HepG2 (cell line): Measurements from ENCODE around the gene C4orf54. TPM values are rescaled to one million over a fixed set of nuclear protein-coding genes. Genes with fewer than 3 reads are reported as not detected.

Experiments used
- POLR2G ChIP-seq: fragments of 200-400 bp; formaldehyde crosslinking; IDR thresholded peaks from 2 replicates; pipeline ENCODE4 v1.6.1; 2018; ENCODE audit warnings: mild to moderate bottlenecking, low read depth, low read length, moderate library complexity
- TAF1 ChIP-seq: sonication (generic); formaldehyde crosslinking; IDR thresholded peaks from 2 replicates; pipeline ENCODE4 v1.4.0; 2020; ENCODE audit warnings: missing genetic modification reagents
- TCF12 ChIP-seq, 2 experiments: fragments of 450-650 bp in 1 of 2; sonication (generic) in 1 of 2; formaldehyde crosslinking in 1 of 2; IDR thresholded peaks; 2 replicates each; pipeline versions ENCODE4 v1.6.1 to v1.8.0; 2017 to 2022; ENCODE audit warnings: antibody characterized with exemption in 1 of 2, mild to moderate bottlenecking in 1 of 2, missing genetic modification reagents in 1 of 2, moderate library complexity in 1 of 2
- ZNF496 ChIP-seq: sonication (generic); formaldehyde crosslinking; IDR thresholded peaks from 2 replicates; pipeline ENCODE4 v1.8.1; 2023; ENCODE audit warnings: mild to moderate bottlenecking, moderate library complexity, missing genetic modification reagents; ENCODE audit not compliant: insufficient replicate concordance
- ZSCAN29 ChIP-seq: sonication (generic); formaldehyde crosslinking; conservative IDR thresholded peaks from 2 replicates; pipeline ENCODE4 v1.4.0; 2020; ENCODE audit warnings: mild to moderate bottlenecking, missing genetic modification reagents
- polyA plus RNA-seq, 8 experiments: library from polyadenylated mRNA; depleted of rRNA in 3 of 8; stranded (reverse) in 7 of 8; unstranded in 1 of 8; fragments of >200 nt; fragmentation: Illumina TruSeq in 4 of 8; extraction: Trizol in 4 of 8; gene quantifications; 2 replicates each; pipeline versions ENCODE4 v1.2.1 to v1.2.3, GENCODE V29; 2011 to 2016; ENCODE audit warnings: low read depth in 4 of 8, missing spikeins in 1 of 8, mixed read lengths in 1 of 8; ENCODE audit not compliant: insufficient read depth in 1 of 8
- total RNA-seq, 5 experiments: library from RNA; depleted of rRNA; stranded (reverse); fragments of >200 nt; fragmentation: Illumina TruSeq; extraction: Trizol; gene quantifications; 2 replicates each; pipeline ENCODE4 v1.2.3, GENCODE V29; 2016; ENCODE audit warnings: low read depth in 1 of 5
- TF ChIP-seq, protein P1 (sequence below): sonication (generic); formaldehyde crosslinking; IDR thresholded peaks from 2 replicates; pipeline ENCODE4 v1.4.0; 2020; ENCODE audit warnings: mild to moderate bottlenecking, missing genetic modification reagents
- TF ChIP-seq, protein P2 (sequence below): sonication (generic); formaldehyde crosslinking; IDR thresholded peaks from 2 replicates; pipeline ENCODE4 v1.4.0; 2020; ENCODE audit warnings: missing genetic modification reagents, borderline replicate concordance

Gene C4orf54
- total and polyA plus RNA-seq, 2 of the 13 experiments (the other 11 are each of a cell fraction or from before 2014, with no cell fraction given) = not detected

DNA sequence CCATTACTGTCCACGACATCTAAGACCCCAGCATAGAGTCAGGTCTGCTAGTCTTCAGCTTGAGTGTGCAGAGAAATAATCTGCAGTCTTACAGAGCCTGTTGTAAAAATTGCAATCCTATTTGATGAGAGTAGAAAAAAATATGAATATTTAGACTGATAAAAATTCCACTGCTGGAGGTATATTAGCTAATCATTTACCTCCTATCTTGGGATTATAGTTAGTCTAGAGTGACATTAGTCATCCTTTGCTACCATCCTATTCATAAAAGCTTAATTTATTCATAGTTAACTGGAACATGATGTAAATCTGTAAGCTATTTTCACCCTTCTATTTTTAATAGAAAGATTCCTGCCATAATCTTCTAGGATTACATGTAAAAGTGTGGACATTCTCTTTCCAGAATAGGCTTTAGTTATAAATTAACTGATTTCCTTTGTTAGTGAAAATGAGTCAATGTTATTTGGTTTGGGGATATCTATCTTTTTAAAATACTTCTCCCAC lies 26.7 kb downstream of the C4orf54 start (continued):
- TF ChIP-seq, protein P1, sequence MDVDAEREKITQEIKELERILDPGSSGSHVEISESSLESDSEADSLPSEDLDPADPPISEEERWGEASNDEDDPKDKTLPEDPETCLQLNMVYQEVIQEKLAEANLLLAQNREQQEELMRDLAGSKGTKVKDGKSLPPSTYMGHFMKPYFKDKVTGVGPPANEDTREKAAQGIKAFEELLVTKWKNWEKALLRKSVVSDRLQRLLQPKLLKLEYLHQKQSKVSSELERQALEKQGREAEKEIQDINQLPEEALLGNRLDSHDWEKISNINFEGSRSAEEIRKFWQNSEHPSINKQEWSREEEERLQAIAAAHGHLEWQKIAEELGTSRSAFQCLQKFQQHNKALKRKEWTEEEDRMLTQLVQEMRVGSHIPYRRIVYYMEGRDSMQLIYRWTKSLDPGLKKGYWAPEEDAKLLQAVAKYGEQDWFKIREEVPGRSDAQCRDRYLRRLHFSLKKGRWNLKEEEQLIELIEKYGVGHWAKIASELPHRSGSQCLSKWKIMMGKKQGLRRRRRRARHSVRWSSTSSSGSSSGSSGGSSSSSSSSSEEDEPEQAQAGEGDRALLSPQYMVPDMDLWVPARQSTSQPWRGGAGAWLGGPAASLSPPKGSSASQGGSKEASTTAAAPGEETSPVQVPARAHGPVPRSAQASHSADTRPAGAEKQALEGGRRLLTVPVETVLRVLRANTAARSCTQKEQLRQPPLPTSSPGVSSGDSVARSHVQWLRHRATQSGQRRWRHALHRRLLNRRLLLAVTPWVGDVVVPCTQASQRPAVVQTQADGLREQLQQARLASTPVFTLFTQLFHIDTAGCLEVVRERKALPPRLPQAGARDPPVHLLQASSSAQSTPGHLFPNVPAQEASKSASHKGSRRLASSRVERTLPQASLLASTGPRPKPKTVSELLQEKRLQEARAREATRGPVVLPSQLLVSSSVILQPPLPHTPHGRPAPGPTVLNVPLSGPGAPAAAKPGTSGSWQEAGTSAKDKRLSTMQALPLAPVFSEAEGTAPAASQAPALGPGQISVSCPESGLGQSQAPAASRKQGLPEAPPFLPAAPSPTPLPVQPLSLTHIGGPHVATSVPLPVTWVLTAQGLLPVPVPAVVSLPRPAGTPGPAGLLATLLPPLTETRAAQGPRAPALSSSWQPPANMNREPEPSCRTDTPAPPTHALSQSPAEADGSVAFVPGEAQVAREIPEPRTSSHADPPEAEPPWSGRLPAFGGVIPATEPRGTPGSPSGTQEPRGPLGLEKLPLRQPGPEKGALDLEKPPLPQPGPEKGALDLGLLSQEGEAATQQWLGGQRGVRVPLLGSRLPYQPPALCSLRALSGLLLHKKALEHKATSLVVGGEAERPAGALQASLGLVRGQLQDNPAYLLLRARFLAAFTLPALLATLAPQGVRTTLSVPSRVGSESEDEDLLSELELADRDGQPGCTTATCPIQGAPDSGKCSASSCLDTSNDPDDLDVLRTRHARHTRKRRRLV = no peak
- no peak for TF ChIP-seq TAF1 (CRISPR knock-in tag)
- no peak for TF ChIP-seq ZNF496 (CRISPR knock-in tag)
- no peak for TF ChIP-seq ZSCAN29 (CRISPR knock-in tag)
- TF ChIP-seq, protein P2, sequence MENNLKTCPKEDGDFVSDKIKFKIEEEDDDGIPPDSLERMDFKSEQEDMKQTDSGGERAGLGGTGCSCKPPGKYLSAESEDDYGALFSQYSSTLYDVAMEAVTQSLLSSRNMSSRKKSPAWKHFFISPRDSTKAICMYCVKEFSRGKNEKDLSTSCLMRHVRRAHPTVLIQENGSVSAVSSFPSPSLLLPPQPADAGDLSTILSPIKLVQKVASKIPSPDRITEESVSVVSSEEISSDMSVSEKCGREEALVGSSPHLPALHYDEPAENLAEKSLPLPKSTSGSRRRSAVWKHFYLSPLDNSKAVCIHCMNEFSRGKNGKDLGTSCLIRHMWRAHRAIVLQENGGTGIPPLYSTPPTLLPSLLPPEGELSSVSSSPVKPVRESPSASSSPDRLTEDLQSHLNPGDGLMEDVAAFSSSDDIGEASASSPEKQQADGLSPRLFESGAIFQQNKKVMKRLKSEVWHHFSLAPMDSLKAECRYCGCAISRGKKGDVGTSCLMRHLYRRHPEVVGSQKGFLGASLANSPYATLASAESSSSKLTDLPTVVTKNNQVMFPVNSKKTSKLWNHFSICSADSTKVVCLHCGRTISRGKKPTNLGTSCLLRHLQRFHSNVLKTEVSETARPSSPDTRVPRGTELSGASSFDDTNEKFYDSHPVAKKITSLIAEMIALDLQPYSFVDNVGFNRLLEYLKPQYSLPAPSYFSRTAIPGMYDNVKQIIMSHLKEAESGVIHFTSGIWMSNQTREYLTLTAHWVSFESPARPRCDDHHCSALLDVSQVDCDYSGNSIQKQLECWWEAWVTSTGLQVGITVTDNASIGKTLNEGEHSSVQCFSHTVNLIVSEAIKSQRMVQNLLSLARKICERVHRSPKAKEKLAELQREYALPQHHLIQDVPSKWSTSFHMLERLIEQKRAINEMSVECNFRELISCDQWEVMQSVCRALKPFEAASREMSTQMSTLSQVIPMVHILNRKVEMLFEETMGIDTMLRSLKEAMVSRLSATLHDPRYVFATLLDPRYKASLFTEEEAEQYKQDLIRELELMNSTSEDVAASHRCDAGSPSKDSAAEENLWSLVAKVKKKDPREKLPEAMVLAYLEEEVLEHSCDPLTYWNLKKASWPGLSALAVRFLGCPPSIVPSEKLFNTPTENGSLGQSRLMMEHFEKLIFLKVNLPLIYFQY (CRISPR knock-in tag) = no peak
- no peak for TF ChIP-seq TCF12 (IDR thresholded peaks at IDR 0.05)
- TF ChIP-seq TCF12 (CRISPR knock-in tag; IDR thresholded peaks at IDR 0.05) = no peak
- no peak for TF ChIP-seq POLR2G
